ENCODE results near the gene STXBP2.

DNA sequence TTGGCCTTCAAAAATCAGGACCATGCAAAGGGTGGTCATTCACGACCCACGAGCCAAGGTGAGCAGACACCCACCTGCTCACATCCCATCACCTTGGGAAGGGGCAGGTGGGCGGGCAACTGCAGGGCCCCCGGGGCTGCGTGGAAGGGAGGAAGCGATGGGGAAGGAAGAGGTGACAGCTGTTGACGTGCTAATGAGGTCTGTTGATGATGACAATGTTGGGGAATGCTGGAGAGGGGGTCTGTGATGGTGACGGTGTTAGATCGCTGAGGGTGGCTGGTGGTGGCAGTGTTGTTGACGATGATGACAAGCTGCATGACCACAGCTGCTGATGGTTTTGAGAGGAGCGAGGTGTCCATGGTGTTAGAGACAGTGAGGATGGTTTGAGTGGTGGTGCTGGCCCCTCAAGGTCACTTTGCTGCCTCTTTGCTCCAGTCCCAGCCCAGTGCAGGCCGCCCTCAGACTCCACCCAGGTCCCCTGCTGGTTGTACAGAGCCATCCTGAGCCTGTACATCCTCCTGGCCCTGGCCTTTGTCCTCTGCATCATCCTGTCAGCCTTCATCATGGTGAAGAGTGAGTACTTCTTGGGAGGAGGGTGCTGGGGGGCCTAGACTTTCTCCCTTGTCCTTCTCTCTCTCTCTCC lies 40.9 kb downstream of the STXBP2 start:
- TF ChIP-seq, protein P1, sequence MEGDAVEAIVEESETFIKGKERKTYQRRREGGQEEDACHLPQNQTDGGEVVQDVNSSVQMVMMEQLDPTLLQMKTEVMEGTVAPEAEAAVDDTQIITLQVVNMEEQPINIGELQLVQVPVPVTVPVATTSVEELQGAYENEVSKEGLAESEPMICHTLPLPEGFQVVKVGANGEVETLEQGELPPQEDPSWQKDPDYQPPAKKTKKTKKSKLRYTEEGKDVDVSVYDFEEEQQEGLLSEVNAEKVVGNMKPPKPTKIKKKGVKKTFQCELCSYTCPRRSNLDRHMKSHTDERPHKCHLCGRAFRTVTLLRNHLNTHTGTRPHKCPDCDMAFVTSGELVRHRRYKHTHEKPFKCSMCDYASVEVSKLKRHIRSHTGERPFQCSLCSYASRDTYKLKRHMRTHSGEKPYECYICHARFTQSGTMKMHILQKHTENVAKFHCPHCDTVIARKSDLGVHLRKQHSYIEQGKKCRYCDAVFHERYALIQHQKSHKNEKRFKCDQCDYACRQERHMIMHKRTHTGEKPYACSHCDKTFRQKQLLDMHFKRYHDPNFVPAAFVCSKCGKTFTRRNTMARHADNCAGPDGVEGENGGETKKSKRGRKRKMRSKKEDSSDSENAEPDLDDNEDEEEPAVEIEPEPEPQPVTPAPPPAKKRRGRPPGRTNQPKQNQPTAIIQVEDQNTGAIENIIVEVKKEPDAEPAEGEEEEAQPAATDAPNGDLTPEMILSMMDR (conservative IDR thresholded peaks at IDR 0.05; ENCODE audit: low read depth, low read length), result no peak
- no peak for TF ChIP-seq EZH2 (IDR thresholded peaks at IDR 0.05; ENCODE audit: low read length, unreplicated experiment)

Measured in PC-3 (cell line).